Activated CD4-positive, alpha-beta T cell treated with anti-CD3 and anti-CD28 coated beads, Interleukin-2, Interleukin-4, amounts not matched to agents 100 ng/mL and 50 ng/mL, durations not matched to agents 16 hours and 8 hours (primary cell): ENCODE measurements around the gene CSTF1.
A peak's percentile ranks its signal among the peaks of the same experiment; 100 is the strongest.
"Not testable (repeated sequence)": the region's sequence is repeated elsewhere in the genome, so short reads cannot be mapped to it uniquely, and the experiment has no call there.

Experiments used
- DNase-seq: peaks from one replicate; pipeline ENCODE4 v3.0.0-alpha.2; 2020; ENCODE audit warnings: low spot score

The CSTF1 gene

DNA sequence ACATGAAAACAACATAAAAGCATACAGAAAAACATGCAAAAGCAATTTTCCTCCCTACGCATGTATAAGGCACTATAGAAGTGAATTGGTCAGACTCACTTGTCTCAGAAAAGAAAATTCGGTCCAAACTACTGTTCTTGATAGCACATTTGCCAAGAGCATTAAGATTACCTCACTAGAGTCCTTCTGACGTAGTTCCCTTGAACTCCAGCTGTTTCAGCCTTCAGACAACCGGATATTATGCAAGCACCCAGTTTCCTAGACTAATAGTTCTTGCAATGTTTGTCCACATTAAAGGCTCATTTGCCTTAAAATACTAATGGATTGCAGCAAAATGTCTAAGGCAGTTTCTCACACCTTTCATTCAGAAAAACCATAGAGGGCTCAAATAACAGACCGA, 17.1 kb downstream of the CSTF1 start:
- no peak for DNase-seq

GRCh38 chr20:56409956-56410355, 17.5 kb downstream of the CSTF1 start:
- no peak for DNase-seq

DNA sequence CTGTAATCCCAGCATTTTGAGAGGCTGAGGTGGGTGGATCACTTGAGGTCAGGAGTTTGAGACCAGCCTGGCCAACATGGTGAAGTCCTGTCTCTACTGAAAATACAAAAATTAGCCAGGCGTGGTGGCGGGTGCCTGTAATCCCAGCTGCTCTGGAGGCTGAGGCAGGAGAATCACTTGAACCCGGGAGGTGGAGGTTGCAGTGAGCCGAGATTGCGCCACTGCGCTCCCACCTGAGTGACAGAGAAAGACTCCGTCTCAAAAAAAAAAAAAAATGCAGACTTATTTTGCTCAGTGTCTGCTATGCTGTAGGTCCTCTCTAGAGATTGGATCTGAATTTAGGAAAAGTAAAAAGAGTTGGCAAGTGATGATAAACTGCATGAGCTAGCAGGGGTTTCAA, 18.8 kb downstream of the CSTF1 start:
- not testable (repeated sequence) for DNase-seq

DNA sequence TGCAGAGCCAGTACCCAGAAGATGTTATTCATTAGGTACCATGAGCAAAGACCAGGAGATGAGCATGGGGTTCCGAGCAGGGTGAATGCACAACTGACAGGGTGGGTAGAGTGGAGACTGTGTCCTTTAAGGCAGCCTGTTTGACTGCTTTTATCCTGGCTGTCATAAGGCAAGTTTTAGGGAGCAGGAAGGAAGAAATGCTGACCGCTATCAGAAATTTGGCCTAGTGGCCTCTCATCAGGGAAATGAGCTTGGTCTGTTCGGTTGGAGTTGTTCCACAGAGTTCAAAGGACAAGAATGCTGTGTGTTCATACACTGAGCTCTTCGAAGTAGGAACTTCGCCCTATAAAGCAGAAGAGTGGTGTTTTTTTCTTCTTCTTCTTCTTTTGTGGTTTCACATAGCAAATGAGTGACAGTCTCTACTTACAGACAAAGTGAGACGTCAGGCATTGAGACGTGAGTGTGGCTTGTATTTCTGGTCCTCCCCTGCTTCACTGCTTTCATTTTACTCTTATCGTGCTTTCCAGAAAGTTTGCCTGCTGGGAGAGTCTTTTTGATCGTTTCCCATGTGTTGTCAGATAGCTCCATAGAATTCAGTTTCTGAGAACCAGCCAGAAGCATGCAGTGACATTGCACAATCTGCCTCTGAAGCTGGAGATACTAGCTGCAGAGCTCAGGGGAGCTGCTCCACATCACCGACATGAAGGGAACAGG, 19.5 kb downstream of the CSTF1 start, which contains the start of gene CASS4:
CASS4 (plus strand) TSS at position 502 of the 714 bp plus-strand sequence; CDS start at position 701, 199 bp downstream.
- DNase-seq = no peak

DNA sequence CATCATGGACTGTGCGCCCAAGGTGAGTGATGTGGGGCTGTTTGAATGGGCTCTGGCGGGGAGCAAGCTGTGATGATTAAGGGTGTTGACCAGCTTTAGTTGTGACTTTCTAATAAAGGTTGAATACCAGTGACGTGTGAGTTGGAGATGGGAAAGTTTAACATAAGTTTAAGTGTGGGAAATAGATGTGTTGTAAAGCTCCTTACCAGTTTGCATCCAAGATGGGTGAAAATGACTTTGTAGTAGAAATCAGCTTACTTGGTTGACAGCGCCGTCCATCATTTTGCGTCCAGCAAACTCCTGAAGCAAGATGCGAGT, 20.0 kb downstream of the CSTF1 start:
- DNase-seq = no peak

DNA sequence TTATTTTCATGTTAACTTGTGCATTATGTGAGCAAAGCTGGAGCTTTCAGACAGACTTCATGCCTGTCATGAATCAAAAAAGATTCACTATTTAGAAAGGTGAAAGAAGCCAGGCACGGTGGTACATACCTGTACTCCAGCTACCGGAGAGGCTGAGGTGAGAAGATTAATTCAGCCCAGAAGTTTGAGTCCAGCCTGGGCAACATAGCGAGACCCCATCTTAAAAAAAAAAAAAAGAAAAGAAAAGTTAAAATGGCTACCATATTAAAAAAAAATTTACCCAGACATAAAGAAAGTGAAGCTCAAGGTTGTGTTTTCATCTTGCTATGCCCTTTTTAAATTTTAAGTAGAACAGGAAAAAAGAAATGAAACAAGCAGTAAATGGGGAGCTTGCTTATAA, 20.5 kb downstream of the CSTF1 start:
- no peak for DNase-seq

DNA sequence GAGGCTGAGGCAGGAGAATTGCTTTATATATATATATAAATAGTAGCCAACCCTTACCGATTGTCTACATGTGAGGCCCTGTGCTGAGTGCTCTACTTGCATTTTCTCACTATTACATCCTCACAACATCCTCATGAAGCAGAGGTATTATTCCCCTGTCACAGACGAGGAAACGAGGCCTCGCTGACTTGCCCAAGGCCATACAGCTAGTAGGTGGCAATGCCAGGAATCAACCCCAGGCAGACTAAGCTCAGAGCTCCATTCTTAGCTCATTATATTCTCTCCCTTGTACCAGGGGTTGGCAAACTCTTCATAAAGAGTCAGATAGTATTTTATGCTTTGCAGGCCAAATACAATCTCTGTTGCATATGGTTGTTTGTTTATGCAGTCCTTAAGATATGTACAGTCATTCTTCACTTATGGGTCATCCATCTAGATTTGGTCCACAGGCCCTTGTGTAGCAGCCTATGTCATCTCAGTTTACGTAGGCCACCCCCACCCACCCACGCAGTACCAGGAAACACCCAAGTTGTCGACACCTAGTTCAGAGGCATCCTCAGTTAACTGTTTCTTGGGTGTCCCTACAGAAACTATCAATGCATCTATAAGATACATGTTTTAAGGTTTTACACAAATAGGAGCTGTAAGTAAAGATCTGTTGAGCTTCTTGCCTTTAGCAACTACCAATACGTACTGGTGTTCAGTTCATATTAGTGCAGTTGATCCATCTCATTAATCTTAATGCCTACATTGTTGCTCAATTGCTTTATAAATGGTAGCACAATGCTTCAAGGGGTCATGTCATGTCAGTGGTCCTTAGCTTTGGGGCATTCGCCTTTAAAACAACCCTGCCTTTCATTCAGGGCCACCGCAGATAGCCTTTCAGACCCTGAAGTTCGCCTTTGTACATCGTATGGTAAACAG, 22.7 kb downstream of the CSTF1 start:
- DNase-seq = peak; percentile 50

- DNase-seq = no peak
Measured at GRCh38 chr20:56417402-56417801, 25.0 kb downstream of the CSTF1 start.

- DNase-seq = no peak
Measured at GRCh38 chr20:56417911-56418310, 25.5 kb downstream of the CSTF1 start.

DNA sequence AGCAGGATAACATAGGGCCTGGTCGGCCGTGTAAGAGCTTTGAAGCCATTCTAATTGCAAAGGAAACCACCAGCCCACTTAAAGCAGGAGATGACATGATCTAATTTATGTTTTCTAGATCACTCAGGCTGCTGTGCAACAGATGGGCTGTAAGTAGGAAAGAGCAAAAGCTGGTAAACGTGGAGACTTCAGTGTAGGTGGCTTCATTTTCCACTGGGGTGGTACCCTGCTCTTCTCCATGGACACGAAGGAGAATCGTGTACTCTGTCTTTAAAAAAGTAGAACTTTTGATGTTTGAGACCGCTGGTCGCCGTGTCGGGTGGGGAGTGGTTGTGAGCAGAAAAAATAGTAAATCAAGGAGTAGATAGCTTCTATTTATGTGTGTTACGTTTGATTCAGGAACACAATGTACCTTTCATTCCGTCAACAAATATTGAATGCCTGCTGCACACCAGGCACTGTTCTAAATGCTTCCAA, 26.0 kb downstream of the CSTF1 start:
- peak; percentile 36 for DNase-seq

GRCh38 chr20:56420028-56420427, 27.6 kb downstream of the CSTF1 start:
- no peak for DNase-seq

DNA sequence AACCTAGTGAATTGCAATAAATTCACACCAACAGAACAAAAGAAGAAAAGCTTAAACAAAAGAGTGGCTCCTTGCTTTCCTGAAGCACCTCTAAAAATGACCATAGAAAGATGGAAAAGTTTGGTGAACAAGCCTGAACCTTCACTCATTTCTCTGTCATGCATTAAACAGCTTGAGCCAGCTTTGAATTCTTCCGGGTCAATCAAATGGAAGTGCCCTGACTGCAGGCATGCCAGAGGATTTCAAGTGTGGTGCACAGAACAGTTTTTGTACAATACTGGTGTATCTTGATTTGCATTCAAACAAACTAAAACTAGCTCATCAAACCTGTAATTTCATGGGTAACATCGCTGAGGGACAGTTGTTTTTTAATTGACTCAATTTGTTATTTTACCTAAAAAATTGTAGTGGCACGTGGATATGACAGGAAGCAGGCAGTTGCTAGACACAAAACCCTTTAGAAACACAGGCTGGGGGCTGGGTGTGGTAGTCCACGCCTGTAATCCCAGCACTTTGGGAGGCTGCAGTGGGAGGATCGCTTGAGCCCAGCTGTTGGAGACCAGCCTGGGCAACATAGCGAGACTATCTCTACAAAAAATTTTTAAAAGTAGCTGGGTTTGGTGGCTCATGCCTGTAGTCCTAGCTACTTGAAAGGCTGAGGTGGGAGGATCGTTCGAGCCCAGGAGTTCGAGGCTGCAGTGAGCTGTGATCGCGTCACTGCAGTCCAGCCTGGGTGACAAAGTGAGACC, 28.7 kb downstream of the CSTF1 start:
- DNase-seq = no peak

GRCh38 chr20:56422076-56422823, 29.8 kb downstream of the CSTF1 start:
- no peak for DNase-seq

- DNase-seq = no peak
Measured at GRCh38 chr20:56422824-56423189, 30.4 kb downstream of the CSTF1 start.

DNA sequence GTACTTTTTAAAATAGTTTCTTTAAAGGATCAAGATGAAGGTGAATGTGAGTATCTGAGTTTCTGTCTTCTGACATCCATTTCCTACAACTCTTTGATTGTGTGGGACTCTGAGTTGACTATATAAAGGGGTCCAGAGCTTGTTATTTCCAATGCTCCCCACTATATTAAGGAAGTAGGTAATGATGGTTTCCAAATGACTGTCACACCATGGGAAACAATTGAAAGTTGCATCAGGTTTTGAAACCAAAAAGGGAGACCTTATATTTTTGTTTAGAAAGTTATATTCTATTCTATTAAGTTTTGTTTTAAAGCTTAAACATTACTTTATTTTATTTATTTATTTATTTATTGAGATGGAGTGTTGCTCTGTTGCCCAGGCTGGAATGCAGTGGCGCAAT, 30.8 kb downstream of the CSTF1 start:
- DNase-seq = no peak

DNA sequence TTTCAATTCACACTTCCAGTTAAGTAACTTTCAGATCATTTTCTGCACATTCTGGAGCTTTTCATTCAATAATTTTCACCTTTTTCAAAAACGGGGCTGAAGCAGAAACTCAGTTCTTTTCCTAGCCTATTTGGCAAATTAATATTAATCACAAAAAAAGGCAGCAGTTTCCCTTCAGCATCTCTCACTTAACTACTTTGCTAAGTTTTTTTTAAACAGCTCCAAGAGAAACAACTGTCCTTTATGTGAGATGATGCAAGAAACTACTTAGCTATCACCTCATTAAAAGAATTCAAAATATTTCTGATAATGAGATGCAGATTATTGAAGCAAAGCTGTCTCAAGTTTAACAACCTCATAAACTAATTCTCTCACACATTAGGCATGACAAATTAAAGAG, 31.4 kb downstream of the CSTF1 start:
- no peak for DNase-seq

DNA sequence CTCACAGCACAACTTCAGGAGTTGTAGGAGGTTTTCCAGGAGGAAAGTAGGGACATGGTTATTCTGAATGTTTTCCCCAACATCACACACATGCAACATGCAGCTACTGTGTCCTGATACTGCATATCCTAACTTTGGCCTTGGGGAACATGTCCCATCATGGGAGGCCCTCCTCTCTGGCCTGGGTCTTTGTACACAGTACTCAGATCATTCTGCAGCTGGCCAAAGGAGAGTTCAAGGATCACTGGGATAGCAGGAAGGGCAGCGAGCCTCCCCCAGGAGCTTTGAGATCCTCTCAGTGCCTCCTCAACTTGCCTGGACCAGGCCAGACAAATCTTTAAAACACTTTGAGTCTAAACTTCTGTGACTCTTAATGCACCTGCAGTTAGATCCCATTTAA, 32.5 kb downstream of the CSTF1 start:
- no peak for DNase-seq

DNA sequence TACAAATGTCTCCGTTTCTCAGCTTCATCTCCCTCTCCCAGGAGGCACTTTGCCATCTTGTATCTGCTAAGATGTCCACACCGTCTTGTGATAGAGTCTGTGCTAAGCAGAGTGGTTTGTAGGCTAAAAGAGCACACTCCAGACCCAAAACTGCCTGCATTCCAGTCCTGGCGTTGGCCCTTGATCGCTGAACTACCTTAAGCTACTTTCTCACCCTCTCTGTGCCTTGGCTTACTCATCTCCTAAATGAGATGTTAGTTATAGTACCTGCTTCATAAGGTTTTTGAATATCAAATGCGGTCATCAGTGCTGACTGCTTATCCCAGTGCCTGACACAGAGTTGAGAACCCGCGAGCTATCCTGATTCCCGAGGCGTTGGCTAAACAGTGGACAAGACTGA, 33.6 kb downstream of the CSTF1 start:
- DNase-seq = no peak

GRCh38 chr20:56426926-56427325, 34.5 kb downstream of the CSTF1 start:
- DNase-seq = no peak

GRCh38 chr20:56427797-56428196, 35.4 kb downstream of the CSTF1 start:
- no peak for DNase-seq

- no peak for DNase-seq
Measured at GRCh38 chr20:56428410-56428809, 36.0 kb downstream of the CSTF1 start.

DNA sequence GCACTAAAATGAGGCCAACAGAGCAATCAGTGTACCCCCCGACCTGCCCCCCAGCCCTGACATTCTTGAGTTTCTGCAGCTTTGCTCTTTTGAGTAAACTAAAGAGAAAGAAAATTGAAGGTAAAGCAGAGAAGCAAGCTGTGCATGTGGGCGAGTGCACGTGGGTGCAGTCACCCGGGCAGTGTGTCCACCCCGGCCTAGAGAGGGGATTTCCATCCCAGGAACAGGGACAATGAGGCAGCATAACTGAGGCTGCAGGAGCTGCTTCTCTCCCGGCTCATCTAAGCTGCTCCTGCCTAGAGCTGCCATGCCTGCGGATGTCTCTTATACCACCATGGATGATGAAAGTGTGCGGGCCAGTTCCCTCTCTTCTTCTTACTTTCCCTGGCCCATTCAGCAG, 36.4 kb downstream of the CSTF1 start:
- DNase-seq = no peak
